Stimulated activated CD4-positive, alpha-beta T cell treated with anti-CD3 and anti-CD28 coated beads, Interleukin-4, amount 100 ng/mL, for 4 hours (primary cell): ENCODE measurements around the gene RACK1.
"Not testable (repeated sequence)": the region's sequence is repeated elsewhere in the genome, so short reads cannot be mapped to it uniquely, and the experiment has no call there.

Experiments used
- DNase-seq, 2 experiments: peaks; one replicate each; pipeline ENCODE4 v3.0.0-alpha.2; 2020

RACK1 gene

DNA sequence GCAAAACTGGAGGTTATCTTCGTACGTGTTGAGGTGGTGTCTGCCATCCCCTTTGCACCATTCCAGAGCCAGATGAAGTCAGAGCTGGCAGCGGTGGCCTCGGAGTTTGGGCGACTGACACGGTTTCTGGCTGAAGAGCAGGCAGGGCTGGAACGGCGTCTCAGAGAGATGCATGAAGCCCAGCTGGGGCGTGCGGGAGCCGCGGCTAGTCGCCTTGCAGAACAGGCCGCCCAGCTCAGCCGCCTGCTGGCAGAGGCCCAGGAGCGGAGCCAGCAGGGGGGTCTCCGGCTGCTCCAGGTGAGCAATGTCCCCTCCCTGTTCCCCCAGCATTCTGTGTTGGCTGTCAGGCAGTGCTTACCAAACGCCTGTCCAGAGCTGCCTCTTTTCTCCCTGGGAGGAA, 11.1 kb downstream of the RACK1 start:
- no peak for DNase-seq

DNA sequence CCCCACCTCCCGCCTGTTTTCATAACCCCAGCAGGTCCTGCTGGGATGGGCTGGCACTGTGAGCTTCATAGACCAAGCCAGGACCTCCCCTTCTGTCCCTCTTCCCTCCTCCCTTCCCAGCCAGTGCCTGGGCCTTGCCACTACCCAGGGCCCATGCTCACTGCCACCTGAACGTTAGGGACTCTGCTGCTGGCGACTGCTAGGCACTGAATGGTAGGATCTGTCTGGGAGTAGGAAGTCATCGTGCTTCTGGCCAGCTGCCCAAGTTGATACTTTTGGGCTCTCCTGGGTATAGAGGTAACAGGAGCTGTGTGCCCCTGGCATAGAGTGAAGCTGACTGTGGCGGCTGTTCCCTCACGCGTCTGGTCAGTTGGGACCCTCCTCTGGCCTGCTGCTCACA, 12.3 kb downstream of the RACK1 start:
- no peak for DNase-seq

DNA sequence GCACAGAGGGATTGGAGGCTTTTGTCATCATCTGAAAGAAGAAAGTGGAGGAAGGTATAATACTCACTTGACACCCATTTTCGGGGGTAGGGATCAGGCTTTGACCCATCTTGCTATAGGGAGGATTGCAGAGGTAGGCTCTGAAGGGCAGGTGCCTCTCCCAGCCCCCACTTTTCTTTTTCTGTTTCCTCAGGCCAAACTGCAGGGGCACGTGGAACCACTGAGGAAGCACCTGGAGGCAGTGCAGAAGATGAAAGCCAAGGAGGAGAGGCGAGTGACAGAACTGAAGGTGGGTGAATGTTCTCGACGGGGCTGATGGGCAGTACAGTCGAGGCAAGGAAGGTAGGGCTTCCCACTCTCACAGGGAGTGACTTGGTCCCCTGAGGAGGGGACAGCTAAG, 13.2 kb downstream of the RACK1 start:
- DNase-seq: no peak

DNA sequence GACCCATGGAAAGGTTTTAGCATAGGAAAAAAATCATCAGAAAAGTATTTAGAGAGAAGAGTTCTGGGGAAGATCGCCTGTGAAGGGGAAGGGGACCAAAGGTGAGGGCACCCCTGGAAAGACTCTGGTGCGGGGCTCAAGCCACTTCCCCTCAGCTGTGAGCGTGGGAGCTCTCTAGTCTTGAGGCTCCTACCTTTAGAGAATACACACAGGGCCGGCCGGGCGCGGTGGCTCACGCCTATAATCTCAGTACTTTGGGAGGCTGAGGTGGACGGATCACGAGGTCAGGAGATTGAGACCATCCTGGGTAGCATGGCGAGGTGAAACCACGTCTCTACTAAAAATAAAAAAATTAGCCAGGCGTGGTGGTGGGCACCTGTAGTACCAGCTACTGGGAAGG, 13.7 kb downstream of the RACK1 start:
- DNase-seq: no peak

DNA sequence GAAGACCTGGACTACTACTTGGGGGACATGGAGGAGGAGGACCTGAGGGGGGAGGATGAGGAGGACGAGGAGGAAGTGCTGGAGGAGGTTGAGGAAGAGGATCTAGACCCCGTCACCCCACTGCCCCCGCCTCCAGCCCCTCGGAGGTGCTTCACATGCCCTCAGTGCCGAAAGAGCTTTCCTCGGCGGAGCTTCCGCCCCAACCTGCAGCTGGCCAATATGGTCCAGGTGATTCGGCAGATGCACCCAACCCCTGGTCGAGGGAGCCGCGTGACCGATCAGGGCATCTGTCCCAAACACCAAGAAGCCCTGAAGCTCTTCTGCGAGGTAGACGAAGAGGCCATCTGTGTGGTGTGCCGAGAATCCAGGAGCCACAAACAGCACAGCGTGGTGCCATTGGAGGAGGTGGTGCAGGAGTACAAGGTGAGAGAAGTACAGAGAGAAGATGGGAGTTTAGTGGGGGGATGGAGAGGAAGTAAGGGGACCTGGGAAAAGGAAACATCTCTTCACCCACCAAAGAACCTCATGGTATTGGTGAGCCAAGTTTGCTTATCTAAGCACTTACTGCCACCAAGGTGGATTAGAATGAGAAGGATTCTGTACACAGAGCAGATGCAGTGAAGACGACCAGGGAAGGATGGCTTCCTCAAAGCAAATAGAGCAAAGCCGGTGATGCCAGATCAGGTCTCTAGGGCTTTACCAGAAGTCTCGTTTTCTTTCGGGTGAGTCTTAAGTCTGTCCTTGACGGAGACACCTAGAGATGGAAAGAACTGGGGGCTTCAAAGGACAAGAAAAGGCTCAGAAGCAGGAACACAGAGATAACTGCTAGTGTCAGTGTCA, 19.1 kb downstream of the RACK1 start:
- DNase-seq: no peak

DNA sequence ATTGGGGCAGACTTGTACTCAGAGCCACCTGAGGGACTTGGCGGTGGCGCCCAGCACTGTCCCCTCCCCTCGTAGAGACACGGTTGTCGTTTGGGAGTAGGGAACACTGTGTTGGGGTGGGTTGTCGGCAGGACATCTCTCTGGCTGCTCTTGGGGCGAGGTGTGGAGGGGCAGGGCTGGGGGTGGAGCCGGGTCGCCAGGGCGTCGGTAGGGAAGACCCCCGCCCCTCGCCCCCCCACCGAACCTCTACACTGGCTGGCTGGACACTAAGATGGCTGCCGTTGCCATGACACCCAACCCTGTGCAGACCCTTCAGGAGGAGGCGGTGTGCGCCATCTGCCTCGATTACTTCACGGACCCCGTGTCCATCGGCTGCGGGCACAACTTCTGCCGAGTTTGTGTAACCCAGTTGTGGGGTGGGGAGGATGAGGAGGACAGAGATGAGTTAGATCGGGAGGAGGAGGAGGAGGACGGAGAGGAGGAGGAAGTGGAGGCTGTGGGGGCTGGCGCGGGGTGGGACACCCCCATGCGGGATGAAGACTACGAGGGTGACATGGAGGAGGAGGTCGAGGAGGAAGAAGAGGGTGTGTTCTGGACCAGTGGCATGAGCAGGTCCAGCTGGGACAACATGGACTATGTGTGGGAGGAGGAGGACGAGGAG, 19.8 kb downstream of the RACK1 start:
- DNase-seq: no peak

DNA sequence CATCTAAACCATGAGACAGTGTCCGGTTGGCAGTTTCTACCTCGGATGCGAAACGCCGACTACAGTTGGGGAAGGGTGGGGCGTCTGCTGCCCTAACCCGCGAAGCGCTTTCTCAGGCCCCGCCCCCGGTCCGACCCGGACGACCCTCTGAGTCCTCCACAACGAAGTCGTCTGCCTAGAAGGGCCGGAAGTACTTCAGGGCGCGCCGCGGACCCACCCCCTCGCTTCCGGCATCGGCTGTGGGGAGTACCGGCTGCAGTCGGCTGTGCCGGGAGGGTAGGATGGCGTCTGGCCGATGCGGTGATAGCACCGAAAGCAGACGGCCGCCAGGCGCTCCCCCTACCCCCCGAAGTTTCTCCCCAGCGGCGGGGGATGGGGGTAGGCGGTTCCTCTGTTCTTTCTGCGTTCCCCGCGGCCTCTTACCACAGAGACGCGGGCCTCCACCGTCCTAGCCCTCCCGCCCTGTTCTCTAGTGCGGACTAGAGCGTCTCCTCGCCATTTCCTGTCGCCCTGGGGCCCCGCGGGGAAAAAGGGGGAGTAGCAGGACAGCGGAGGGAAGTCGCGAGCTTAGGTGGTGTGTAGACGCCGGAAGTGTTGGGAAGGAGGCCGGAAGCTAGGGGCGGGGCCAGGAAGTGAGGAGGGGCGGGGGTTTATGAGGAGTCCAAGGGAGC, 20.5 kb downstream of the RACK1 start, which contains the start of gene TRIM41:
Gene TRIM41 (plus strand): TSS at position 224 of the 671 bp plus-strand sequence. CDS start 719 bp downstream, outside the sequence.
- DNase-seq: peak; percentile 96 to 97

DNA sequence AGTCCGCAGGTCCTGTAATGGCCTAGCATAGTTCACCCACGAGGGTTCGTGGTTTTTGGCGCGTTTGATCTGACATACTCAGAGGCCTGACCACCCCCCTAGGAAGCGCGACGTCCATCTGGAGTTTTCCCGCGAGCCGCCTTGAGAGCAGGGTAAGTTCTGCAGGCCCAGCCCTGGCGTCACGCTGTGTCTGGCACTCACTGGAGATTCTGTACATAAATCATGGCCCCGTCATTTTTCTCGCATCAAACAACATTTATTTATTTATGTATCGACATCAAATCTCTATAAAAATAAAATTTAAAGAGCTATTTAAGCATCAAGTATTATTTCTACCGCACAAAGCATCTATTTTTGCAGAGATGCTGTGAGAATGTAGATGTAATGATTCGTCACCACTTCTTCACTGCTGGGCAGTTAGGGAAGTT, 21.1 kb downstream of the RACK1 start:
- DNase-seq: no peak

DNA sequence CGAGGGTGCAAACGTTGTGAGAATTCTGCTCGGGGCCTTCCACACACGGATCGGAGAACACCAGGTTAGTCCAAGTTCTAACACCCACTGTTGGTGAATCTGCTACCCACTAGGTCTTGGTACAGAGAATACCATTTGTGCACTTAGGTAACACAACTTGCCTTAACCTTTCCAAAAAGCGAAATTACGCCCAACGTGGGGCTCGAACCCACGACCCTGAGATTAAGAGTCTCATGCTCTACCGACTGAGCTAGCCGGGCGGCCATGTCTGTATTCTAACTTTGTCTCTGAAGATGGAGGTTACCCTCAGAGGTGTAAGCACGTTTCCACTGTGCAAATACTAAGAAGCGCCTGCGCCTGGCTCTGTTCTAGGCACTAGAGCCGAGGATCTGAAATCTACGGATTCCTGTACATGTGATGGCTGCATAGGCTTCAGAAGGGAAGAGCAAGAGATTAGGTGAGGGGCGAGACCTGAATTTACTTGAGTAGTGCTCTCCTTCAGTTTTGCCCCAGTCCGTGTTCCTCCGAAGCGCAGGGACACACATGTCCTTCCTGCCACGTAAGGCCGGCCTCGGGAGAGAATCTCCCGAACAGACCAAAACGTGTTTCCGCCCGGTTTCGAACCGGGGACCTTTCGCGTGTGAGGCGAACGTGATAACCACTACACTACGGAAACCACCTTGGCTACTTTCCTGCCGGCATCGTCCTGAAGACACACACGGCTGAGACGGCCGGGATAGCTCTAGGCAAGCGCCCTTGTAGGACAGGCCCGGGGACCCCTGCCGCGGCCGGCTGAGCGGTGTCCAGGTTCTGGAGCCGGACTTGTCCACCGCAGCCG, 21.7 kb downstream of the RACK1 start:
- peak; percentile 96 to 97 for DNase-seq

DNA sequence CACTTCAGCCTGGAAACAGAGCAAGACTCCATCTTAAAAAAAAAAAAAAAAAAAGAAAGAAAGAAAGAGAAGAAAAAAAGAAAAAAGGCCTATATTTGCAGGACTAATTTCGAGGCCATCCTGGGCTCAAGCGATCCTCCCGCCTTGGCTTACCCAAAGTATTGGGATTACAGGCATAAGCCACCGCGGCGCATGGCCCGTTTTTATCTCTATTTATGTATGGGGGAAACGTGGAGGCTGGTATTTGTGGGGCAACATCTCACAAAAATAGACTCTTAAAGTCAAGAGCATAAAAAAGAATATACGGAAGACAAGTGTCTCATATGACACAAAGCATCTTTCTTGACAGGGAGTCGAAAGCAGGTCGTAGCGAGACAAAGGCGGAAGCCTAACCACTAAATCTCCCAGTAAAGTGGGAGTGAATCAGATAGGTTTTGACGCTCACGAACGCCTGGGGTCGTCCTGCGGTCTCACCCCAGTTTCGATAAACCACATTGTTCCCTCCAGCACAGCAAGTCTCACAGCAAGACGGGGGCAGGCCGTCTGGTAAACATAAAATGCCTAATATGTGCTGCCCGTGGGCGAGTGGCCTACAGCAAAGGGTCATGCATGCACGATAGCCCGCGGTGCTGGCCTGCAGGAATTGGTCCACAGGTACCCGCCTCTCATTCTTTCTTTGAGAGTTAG, 22.5 kb downstream of the RACK1 start:
- DNase-seq: no peak

DNA sequence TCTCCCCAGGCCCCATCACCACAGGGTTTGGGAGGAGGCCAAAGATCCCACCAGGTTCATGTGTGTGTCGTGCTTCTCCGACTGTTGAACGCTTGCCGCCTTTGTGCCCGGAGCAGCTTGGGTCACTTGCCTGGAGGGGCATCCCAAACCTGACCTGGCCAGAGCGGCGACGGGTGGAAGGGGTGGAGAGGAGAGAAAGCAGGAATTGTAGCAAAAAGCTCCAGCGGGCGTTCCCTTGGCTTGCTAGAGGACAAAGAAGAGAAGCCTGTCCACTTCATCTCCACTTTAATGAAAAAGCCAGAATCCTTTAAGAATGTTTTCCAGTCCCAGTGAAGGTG, 23.6 kb downstream of the RACK1 start:
- no peak for DNase-seq

DNA sequence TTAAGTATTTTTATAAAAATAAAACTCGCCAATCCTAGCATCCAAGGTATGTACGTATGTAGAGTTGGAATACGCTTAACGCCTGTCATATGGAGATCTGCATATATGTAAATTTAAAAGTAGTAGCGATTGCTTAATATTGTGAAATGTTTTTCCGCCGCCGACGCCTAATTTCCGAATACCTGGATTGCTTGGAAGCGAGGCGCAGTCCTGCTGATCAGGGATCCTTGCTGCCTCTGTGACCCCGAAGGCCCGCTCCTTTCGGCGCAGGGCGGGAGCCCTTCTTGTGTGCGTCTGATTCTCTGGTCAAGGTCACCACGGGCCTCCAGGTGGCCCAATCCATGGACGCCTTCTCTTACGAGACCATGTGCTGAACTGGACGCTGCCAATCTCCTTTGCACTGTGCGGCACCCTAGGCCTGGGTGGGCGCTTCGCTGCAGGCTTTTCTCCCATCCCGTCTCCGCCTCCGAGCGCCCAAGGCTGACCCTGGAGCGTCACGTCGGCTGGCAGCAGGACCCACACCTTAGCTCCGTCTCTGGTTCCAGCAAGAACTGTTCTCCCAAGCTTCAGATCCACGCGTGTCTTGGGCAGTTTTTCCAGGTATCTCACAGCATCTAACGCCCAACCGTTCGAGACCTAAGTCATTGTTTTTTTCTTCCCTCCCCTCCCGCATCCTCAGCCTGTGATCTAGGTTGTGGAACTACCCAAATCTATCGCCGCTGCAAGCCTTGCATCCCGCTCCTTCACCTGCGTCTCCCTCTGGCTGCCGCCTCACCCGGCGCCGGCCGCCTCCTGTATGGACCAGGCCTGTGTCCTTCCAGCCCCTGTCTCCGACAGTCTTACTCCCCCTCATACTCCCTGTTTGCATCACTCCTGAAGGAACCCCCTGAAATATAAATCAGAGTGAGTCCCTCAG, 24.2 kb downstream of the RACK1 start:
- DNase-seq: no peak

DNA sequence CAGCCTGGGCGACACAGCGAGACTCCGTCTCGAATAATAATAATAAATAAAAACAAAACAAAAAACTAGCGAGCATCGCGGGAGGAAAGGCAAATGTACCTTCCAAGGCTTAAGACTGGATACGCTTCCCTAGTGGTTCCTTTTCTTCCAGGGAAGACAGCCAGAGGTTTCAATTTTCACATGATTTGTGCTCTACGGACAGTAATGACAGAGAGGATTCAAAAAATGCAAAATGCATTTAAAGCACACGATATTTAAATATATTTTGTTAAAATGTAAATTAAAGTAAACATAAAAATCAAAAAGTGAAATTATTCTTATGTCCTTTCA, 24.9 kb downstream of the RACK1 start:
- DNase-seq: no peak

DNA sequence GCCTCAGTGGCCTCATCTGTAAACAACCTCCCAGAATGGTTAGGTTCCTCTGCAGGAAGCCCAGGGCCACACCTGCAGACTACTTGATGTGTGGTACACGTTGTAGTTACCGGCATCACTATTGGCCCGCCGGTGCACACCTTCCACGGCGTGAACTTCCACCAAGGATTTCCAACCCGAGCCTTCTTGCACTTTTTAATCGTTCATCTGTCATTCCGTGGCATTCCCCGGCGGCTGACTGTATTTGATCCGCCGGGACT, 26.0 kb downstream of the RACK1 start:
- no peak for DNase-seq

DNA sequence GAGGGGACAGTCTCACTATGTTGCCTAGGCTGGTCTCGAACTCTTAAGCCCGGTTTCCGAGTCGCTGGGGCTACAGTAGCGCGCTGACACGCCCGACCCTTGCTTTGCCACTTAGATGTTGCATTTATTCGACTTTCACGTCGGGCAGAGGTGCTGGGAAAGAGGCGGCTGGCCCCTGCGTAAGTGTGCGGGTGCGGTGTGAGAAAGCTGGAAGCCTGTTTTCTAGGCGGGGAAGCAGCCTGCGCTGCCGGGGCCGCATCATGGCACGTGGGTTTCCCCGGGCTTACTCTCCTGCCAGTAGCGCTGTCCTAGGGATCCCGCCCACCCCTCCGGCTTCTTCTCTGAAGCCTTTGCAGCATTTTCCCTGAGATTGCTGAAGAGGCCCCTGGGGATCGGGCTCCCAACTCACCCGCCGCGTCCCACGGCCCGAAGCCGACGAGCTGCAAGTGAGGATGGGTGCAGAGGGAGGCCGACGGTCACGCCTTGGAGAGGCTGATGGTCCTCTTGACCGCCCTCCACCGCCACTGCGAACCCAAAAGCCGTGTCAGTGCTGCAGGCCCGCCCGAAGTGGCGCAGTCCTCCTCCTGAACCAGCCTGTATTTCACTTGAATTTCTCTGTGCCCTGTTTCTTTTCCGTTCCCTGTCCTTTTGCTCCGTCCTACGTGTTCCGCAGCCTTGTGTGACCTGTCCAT, 26.4 kb downstream of the RACK1 start:
- DNase-seq: peak; percentile 52 to 64

DNA sequence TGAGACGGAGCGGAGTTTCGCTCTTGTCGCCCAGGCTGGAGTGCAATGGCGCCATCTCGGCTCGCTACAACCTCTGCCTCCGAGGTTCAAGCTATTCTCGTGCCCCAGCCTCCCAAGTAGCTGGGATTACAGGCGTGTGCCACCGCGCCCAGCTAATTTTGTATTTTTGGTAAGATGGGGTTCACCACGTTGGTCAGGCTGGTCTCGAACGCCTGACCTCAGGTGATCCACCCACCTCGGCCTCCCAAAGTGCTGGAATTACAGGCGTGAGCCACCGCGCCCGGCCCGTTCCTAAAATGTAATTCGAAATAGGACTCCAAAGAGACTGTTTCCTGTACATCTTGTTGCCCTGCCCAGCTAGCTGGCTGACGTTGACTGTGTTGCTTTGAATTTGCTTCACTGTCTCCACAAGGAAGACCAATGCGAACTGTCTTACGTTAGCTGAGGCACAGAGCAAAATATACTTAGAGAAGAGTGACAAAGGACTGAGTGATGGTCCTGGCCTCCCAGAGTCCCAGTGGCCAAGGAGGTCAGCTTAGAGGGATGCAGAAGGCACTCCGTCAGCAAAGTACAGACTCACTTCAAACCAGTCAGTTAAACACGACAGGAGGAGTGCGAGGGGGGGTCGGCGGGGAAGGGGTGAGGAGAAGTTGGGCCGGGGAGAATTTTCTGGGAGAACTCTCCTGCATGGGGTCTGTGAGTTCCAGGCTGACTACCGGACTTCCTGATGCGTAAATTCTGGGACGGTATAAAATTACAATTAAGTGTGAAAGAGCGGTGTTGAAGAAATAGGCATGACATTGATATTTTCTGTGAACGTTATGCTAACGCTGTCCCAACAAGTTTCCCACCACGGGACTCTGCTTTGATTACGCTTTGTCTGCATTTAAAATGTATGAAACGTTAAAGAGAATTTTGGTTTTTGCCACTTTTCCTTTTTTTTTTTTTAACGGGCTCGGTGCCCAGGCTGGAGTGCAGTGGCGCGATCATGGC, 27.4 kb downstream of the RACK1 start:
- no peak for DNase-seq

DNA sequence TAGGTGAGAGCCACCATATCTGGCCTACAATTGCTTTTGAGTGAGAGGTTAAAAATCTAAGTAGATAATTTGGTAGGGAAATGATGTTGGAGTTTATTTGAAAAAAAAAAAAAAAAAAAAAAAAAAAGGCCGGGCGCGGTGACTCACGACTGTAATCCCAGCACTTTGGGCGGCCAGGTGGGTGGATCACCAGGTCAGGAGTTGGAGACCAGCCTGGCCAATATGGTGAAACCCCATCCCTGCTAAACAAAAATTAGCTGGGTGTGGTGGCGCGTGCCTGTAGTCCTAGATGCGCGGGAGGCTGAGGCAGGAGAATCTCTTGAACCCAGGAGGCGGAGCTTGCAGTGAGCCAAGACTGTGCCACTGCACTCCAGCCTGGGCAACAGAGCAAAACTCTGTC, 29.5 kb downstream of the RACK1 start:
- not testable (repeated sequence) for DNase-seq

DNA sequence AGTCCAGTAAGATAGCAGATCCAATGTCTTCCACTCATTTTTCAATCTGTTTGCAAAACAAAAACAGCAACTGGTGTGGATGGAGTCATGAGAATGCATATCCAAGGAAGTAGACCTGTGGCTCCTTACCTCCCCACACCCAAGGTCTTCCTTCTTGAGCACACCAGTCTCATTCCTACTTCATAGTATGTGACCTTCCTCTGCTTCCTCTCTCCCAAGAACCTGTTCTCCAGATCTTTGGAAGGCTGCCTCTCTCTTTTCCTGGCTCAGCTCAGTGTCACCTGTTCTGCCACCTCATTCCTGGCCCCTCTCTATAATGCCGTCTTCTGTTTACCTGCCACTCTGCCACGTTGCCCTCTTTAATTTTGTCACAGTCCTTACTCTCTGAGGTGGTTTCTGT, 30.8 kb downstream of the RACK1 start:
- no peak for DNase-seq

DNA sequence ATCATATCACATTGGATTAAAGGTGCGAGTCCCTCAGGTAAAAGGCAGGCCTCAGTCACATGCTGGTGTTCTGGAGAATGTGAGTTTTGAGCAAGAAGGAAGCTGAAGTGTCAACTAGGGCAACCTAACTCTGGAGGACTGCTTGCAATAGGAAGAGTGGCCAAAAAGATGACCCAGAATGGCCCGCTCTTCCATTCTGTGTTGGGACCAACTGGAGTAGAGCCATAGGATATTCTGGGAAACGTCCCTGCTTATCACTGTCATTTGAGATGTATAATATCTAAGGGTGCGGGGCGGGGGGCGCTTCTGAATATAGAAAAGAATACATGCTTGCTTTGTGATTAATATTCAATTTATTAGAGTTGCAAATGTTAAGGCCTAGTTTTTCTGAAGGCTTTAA, 31.6 kb downstream of the RACK1 start:
- no peak for DNase-seq

DNA sequence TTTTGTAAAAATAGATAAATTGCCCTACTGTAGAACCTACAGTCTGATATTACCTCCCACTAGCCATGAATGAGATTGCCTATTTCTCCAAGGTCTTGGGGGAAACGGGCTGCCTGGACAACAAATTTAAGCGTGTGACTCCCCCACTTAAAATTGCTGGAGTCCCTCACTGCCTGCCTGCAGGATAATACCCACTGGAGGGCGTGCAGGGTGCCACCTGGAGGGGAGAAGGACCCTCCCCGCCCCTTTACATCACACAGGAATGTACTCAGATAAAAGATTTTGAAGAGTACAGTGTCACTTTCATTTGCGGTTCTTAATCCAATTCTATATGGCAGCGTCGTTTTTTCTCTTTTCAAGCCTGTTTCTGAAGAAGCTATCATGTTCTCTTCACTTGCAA, 32.5 kb downstream of the RACK1 start:
- peak in 1 of 2 experiments; percentile 14 for DNase-seq
